ENCODE results near the gene EP400.
"Not testable (repeated sequence)": the region's sequence is repeated elsewhere in the genome, so short reads cannot be mapped to it uniquely, and the experiment has no call there.

EP400 gene

GRCh38 chr12:132095520-132096409 lies 146.0 kb downstream of the EP400 start:
- H3K4me3 ChIP-seq (ENCODE audit: low read length), result no peak overlapping the region
- no peak for DNase-seq (ENCODE audit: low read depth, low spot score)

- H3K4me3 ChIP-seq (ENCODE audit: low read length), result no peak overlapping the region
- no peak for DNase-seq (ENCODE audit: low read depth, low spot score)
Observed at GRCh38 chr12:132099739-132100138, 150.0 kb downstream of the EP400 start.

- DNase-seq (ENCODE audit: low read depth, low spot score), result no peak
- no peak overlapping the region for H3K4me3 ChIP-seq (ENCODE audit: low read length)
Observed at GRCh38 chr12:132100306-132101065, 150.7 kb downstream of the EP400 start.

- no peak for DNase-seq (ENCODE audit: low read depth, low spot score)
- no peak overlapping the region for H3K4me3 ChIP-seq (ENCODE audit: low read length)
Observed at GRCh38 chr12:132102297-132102696, 152.6 kb downstream of the EP400 start.

GRCh38 chr12:132103072-132103471 lies 153.3 kb downstream of the EP400 start:
- not testable (repeated sequence) for DNase-seq (ENCODE audit: low read depth, low spot score); H3K4me3 ChIP-seq (ENCODE audit: low read length)

GRCh38 chr12:132103542-132104308 lies 154.0 kb downstream of the EP400 start:
- no peak for DNase-seq (ENCODE audit: low read depth, low spot score)
- H3K4me3 ChIP-seq (ENCODE audit: low read length), result no peak overlapping the region

- no peak for DNase-seq (ENCODE audit: low read depth, low spot score)
- no peak overlapping the region for H3K4me3 ChIP-seq (ENCODE audit: low read length)
Observed at GRCh38 chr12:132105467-132105866, 155.7 kb downstream of the EP400 start.

- no peak overlapping the region for H3K4me3 ChIP-seq (ENCODE audit: low read length)
- DNase-seq (ENCODE audit: low read depth, low spot score), result no peak
Observed at GRCh38 chr12:132106921-132107320, 157.2 kb downstream of the EP400 start.

GRCh38 chr12:132108211-132108832 lies 158.6 kb downstream of the EP400 start:
- H3K4me3 ChIP-seq (ENCODE audit: low read length), result no peak overlapping the region

GRCh38 chr12:132109741-132110140 lies 160.0 kb downstream of the EP400 start:
- H3K4me3 ChIP-seq (ENCODE audit: low read length), result no peak overlapping the region
- no peak for DNase-seq (ENCODE audit: low read depth, low spot score)

More at GRCh38 chr12:132108211-132108832, 158.6 kb downstream of the EP400 start:
- no peak for DNase-seq (ENCODE audit: low read depth, low spot score)

GRCh38 chr12:132110677-132111076 lies 160.9 kb downstream of the EP400 start:
- no peak overlapping the region for H3K4me3 ChIP-seq (ENCODE audit: low read length)
- DNase-seq (ENCODE audit: low read depth, low spot score), result no peak

GRCh38 chr12:132111654-132112304 lies 162.0 kb downstream of the EP400 start:
- no peak for DNase-seq (ENCODE audit: low read depth, low spot score)

GRCh38 chr12:132114667-132115066 lies 164.9 kb downstream of the EP400 start:
- H3K4me3 ChIP-seq (ENCODE audit: low read length), result no peak overlapping the region
- no peak for DNase-seq (ENCODE audit: low read depth, low spot score)

More at GRCh38 chr12:132111654-132112304, 162.0 kb downstream of the EP400 start:
- H3K4me3 ChIP-seq (ENCODE audit: low read length), result no peak overlapping the region

GRCh38 chr12:132115500-132115899 lies 165.8 kb downstream of the EP400 start:
- H3K4me3 ChIP-seq (ENCODE audit: low read length), result no peak overlapping the region
- DNase-seq (ENCODE audit: low read depth, low spot score), result no peak

GRCh38 chr12:132116709-132117557 lies 167.2 kb downstream of the EP400 start:
- DNase-seq (ENCODE audit: low read depth, low spot score), result no peak
- no peak overlapping the region for H3K4me3 ChIP-seq (ENCODE audit: low read length)

GRCh38 chr12:132117558-132117875 lies 167.8 kb downstream of the EP400 start:
- no peak for DNase-seq (ENCODE audit: low read depth, low spot score)
- H3K4me3 ChIP-seq (ENCODE audit: low read length), result no peak overlapping the region

- H3K4me3 ChIP-seq (ENCODE audit: low read length), result no peak overlapping the region
- no peak for DNase-seq (ENCODE audit: low read depth, low spot score)
Observed at GRCh38 chr12:132118876-132119275, 169.1 kb downstream of the EP400 start.

- no peak for DNase-seq (ENCODE audit: low read depth, low spot score)
- no peak overlapping the region for H3K4me3 ChIP-seq (ENCODE audit: low read length)
Observed at GRCh38 chr12:132121283-132121682, 171.5 kb downstream of the EP400 start.

All from Jurkat, Clone E6-1 (cell line).